ENCODE results near the gene RPP25L.

Gene RPP25L

GRCh38 chr9:34611251-34611810 lies 566 bp downstream of the RPP25L start:
- DNase-seq (ENCODE audit: low read depth in 2 of 2): no peak

GRCh38 chr9:34610434-34611206 lies 1.3 kb downstream of the RPP25L start:
- no peak for DNase-seq (ENCODE audit: low read depth in 2 of 2)

GRCh38 chr9:34607331-34607730 lies 4.6 kb downstream of the RPP25L start:
- no peak for DNase-seq (ENCODE audit: low read depth in 2 of 2)

- no peak for DNase-seq (ENCODE audit: low read depth in 2 of 2)
Observed at GRCh38 chr9:34606905-34607304, 5.0 kb downstream of the RPP25L start.

- no peak for DNase-seq (ENCODE audit: low read depth in 2 of 2)
Observed at GRCh38 chr9:34606190-34606589, 5.7 kb downstream of the RPP25L start.

GRCh38 chr9:34603610-34604231 lies 8.2 kb downstream of the RPP25L start:
- DNase-seq (ENCODE audit: low read depth in 2 of 2): peak; percentile 59 to 73

GRCh38 chr9:34601937-34602573 lies 9.8 kb downstream of the RPP25L start:
- DNase-seq (ENCODE audit: low read depth in 2 of 2): no peak

- no peak for DNase-seq (ENCODE audit: low read depth in 2 of 2)
Observed at GRCh38 chr9:34600908-34601307, 11.0 kb downstream of the RPP25L start.

- DNase-seq (ENCODE audit: low read depth in 2 of 2): no peak
Observed at GRCh38 chr9:34599546-34599945, 12.4 kb downstream of the RPP25L start.

- DNase-seq (ENCODE audit: low read depth in 2 of 2): no peak
Observed at GRCh38 chr9:34594177-34594576, 17.7 kb downstream of the RPP25L start.

- no peak for DNase-seq (ENCODE audit: low read depth in 2 of 2)
Observed at GRCh38 chr9:34592895-34593601, 18.8 kb downstream of the RPP25L start.

- no peak for DNase-seq (ENCODE audit: low read depth in 2 of 2)
Observed at GRCh38 chr9:34591917-34592866, 19.7 kb downstream of the RPP25L start.

- DNase-seq (ENCODE audit: low read depth in 2 of 2): peak; percentile 53 to 67
Observed at GRCh38 chr9:34591248-34591916, 20.5 kb downstream of the RPP25L start.

- DNase-seq (ENCODE audit: low read depth in 2 of 2): no peak
Observed at GRCh38 chr9:34590381-34591247, 21.3 kb downstream of the RPP25L start.

- DNase-seq (ENCODE audit: low read depth in 2 of 2): no peak
Observed at GRCh38 chr9:34589636-34590380, 22.1 kb downstream of the RPP25L start, which contains the start of gene CNTFR. CNTFR (minus strand) TSS chr9:34589724; CDS start chr9:34568981, 20,743 bp downstream.

- DNase-seq (ENCODE audit: low read depth in 2 of 2): no peak
Observed at GRCh38 chr9:34588671-34589635, 22.9 kb downstream of the RPP25L start.

GRCh38 chr9:34587271-34587670 lies 24.6 kb downstream of the RPP25L start:
- no peak for DNase-seq (ENCODE audit: low read depth in 2 of 2)

Data from stimulated activated CD8-positive, alpha-beta memory T cell treated with anti-CD3 and anti-CD28 coated beads, Interleukin-7, amount 100 ng/mL, for 1 hour (primary cell).